Activated CD8-positive, alpha-beta T cell treated with anti-CD3 and anti-CD28 coated beads for 36 hours (primary cell): ENCODE measurements around the gene HPCA. TPM values are rescaled to one million over a fixed set of nuclear protein-coding genes. Genes with fewer than 3 reads are reported as not detected.

ENCODE experiments used
- ATAC-seq: fragments of 200-7000 bp; cut with Tn5 transposase; one replicate; pipeline ENCODE4 v1.10.0; 2021; ENCODE audit warnings: mild to moderate bottlenecking, moderate library complexity
- CTCF ChIA-PET: fragments of 350-600 bp; sonication (Branson Sonifier 250); formaldehyde crosslinking; loops from one replicate; lab custom pipeline; 2021; ENCODE audit warnings: antibody characterized with exemption; lab: Charles Lee
- POLR2A ChIA-PET: fragments of 350-600 bp; sonication (Branson Sonifier 250); formaldehyde crosslinking; loops from one replicate; lab custom pipeline; 2021; ENCODE audit warnings: antibody characterized with exemption; lab: Charles Lee
- DNase-seq: peaks from one replicate; pipeline ENCODE4 v3.0.0-alpha.2; 2020
- H3K27ac Mint-ChIP-seq: one replicate; pipeline ENCODE4 v1.8.0; 2021; ENCODE audit warnings: mild to moderate bottlenecking, mixed read lengths
- H3K27me3 Mint-ChIP-seq: one replicate; pipeline ENCODE4 v1.8.0; 2021; ENCODE audit warnings: mixed read lengths
- H3K36me3 Mint-ChIP-seq: one replicate; pipeline ENCODE4 v1.8.0; 2021; ENCODE audit warnings: low read depth, mixed read lengths
- H3K4me1 Mint-ChIP-seq: one replicate; pipeline ENCODE4 v1.8.0; 2021; ENCODE audit warnings: low read depth, mixed read lengths
- H3K4me3 Mint-ChIP-seq: one replicate; pipeline ENCODE4 v1.8.0; 2021; ENCODE audit warnings: mild to moderate bottlenecking, moderate library complexity, mixed read lengths
- H3K9me3 Mint-ChIP-seq: one replicate; pipeline ENCODE4 v1.8.0; 2021; ENCODE audit warnings: mixed read lengths
- intact Hi-C: fragments of 100-400 bp; cut with micrococcal nuclease; formaldehyde crosslinking; loops from one replicate; pipeline ENCODE4 v1.10.0; 2022
- total RNA-seq, 2 experiments: library from RNA; stranded (reverse); gene quantifications; one replicate each; pipeline ENCODE4 v1.2.3, GENCODE V29; 2021
- TF ChIP-seq, protein P1 (sequence below): fragments of 200-600 bp; IDR thresholded peaks from one replicate; pipeline ENCODE4 v1.8.0; 2022; ENCODE audit warnings: antibody characterized with exemption, mild to moderate bottlenecking

HPCA gene
- total RNA-seq, 2 experiments from 2014 or later, result 0.49 to 0.61 TPM

DNA sequence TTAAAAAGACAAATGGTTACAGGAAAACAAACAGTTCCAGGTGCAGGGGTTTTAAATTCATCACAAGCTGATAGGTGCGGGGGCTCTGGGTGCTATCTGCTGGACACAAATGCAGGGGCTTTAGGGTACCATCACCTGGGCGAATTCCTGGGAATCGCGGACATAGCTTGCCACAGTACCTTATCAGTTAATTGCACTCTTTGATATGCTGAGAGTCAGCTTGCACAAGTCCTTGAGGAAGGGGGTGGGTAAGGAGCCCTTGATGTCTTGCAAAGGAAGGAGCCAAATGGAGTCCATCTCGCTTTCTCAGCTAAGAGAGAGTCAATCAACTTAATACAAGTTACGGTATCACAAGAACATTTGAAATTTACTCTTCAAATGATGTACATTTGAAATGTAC is 40.3 kb downstream of the HPCA start:
- peaks cover 12% of the 10 kb centered on the region for H3K4me1 Mint-ChIP-seq
- no peak overlapping the region for H3K4me3 Mint-ChIP-seq

GRCh38 chr1:32927441-32927840 is 41.1 kb downstream of the HPCA start:
- DNase-seq (no peak), ATAC-seq (no peak)
- Mint-ChIP-seq H3K4me1 (peaks cover 12% of the 10 kb centered on the region), H3K36me3 (no peaks in the 10 kb centered on the region), H3K9me3 (no peaks in the 10 kb centered on the region), H3K4me3 (no peak overlapping the region), H3K27ac (no peak overlapping the region), H3K27me3 (peaks cover 43% of the 10 kb centered on the region)
- ChIA-PET POLR2A (no interaction called here), CTCF (interaction anchor here (1.0 to 1.1 kb wide), 2 partner anchors 35 to 127 kb away, joined by 3 to 4 read pairs; no protein-coding TSS in a partner anchor)
- intact Hi-C loops, result loop anchor here (10.0 kb wide), 1 partner anchor 107 kb away; the partner anchor contains the start of gene AK2
- TF ChIP-seq, protein P1, sequence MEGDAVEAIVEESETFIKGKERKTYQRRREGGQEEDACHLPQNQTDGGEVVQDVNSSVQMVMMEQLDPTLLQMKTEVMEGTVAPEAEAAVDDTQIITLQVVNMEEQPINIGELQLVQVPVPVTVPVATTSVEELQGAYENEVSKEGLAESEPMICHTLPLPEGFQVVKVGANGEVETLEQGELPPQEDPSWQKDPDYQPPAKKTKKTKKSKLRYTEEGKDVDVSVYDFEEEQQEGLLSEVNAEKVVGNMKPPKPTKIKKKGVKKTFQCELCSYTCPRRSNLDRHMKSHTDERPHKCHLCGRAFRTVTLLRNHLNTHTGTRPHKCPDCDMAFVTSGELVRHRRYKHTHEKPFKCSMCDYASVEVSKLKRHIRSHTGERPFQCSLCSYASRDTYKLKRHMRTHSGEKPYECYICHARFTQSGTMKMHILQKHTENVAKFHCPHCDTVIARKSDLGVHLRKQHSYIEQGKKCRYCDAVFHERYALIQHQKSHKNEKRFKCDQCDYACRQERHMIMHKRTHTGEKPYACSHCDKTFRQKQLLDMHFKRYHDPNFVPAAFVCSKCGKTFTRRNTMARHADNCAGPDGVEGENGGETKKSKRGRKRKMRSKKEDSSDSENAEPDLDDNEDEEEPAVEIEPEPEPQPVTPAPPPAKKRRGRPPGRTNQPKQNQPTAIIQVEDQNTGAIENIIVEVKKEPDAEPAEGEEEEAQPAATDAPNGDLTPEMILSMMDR, result no peak

More for the DNA sequence above, 40.3 kb downstream of the HPCA start:
- intact Hi-C loops, result loop anchor here (10.0 kb wide), 1 partner anchor 108 kb away; the partner anchor contains the start of gene AK2
- TF ChIP-seq, protein P1, result no peak
- CTCF ChIA-PET, result interaction anchor here (1.3 to 1.8 kb wide), 2 partner anchors 25 to 131 kb away, joined by 3 to 5 read pairs; no protein-coding TSS in a partner anchor
- no peaks in the 10 kb centered on the region for H3K36me3 Mint-ChIP-seq
- no peak overlapping the region for H3K27ac Mint-ChIP-seq
- H3K27me3 Mint-ChIP-seq, result peaks cover 43% of the 10 kb centered on the region
- H3K9me3 Mint-ChIP-seq, result no peaks in the 10 kb centered on the region
- POLR2A ChIA-PET, result no interaction called here
- DNase-seq (no peak), ATAC-seq (no peak)

DNA sequence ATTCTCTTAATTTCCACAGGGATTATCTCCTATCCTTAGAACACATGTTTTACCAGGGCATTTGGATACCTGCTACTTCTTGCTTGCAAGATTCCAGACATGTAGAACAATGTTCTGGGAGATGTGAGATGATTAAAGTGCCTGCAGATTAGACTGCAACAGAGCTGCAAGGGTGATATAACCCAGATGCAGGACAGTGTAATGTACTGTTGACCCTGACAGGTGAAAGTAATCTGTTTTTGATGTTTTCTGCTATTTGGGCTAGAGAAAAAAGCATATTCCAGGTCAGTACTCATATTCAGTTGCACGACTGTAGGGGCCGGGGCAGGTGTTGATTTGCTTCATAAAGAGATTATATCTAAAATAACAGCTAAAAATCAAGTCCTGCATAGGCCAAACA is 42.0 kb downstream of the HPCA start:
- Mint-ChIP-seq H3K9me3 (no peaks in the 10 kb centered on the region), H3K36me3 (no peaks in the 10 kb centered on the region), H3K27ac (no peak overlapping the region), H3K4me3 (no peak overlapping the region), H3K4me1 (peaks cover 12% of the 10 kb centered on the region), H3K27me3 (peaks cover 37% of the 10 kb centered on the region)
- ATAC-seq (no peak), DNase-seq (no peak)
- intact Hi-C loops, result loop anchor here (10.0 kb wide), 1 partner anchor 107 kb away; the partner anchor contains the start of gene AK2
- ChIA-PET POLR2A (no interaction called here), CTCF (interaction anchor here (1.0 kb wide), 1 partner anchor 127 kb away, joined by 4 read pairs; no protein-coding TSS in a partner anchor)
- TF ChIP-seq, protein P1, result no peak

DNA sequence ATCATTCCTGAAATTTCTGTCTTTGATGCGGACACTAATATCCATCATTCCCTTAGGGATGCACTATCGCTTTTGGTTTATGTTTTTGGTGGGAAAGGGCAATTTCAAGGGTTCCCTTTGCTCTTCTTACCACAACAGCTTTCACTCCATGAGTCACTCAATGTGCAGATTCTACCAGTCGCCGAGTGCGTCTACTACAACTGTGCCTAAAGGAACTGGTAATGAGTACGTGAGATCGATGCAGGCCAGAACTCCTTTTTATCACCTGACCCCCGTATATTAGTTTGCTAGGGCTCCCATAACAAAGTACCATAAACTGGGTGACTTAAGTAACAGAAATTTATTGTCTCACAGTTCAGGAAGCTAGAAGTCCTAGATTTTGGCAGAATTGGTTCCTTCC is 42.4 kb downstream of the HPCA start:
- Mint-ChIP-seq H3K4me1 (peaks cover 12% of the 10 kb centered on the region), H3K9me3 (no peaks in the 10 kb centered on the region), H3K27ac (no peak overlapping the region), H3K4me3 (no peak overlapping the region), H3K27me3 (peaks cover 33% of the 10 kb centered on the region), H3K36me3 (no peaks in the 10 kb centered on the region)
- intact Hi-C loops, result loop anchor here (10.0 kb wide), 1 partner anchor 106 kb away; the partner anchor contains the start of gene AK2
- DNase-seq, result no peak
- ChIA-PET CTCF (no interaction called here), POLR2A (no interaction called here)
- ATAC-seq, result no peak
- TF ChIP-seq, protein P1, result no peak

GRCh38 chr1:32929366-32929765 is 43.1 kb downstream of the HPCA start:
- Mint-ChIP-seq H3K27me3 (peaks cover 26% of the 10 kb centered on the region), H3K36me3 (no peaks in the 10 kb centered on the region), H3K4me3 (no peak overlapping the region), H3K4me1 (peaks cover 14% of the 10 kb centered on the region), H3K9me3 (no peaks in the 10 kb centered on the region), H3K27ac (no peak overlapping the region)
- DNase-seq (no peak), ATAC-seq (no peak)
- intact Hi-C loops, result loop anchor here (10.0 kb wide), 1 partner anchor 105 kb away; the partner anchor contains the start of gene AK2
- ChIA-PET CTCF (interaction anchor here (1.3 to 7.5 kb wide), 2 partner anchors 37 to 128 kb away, joined by 6 to 104 read pairs; no protein-coding TSS in a partner anchor), POLR2A (no interaction called here)
- TF ChIP-seq, protein P1, result no peak
